GM12878 (cell line): ENCODE results near the gene AP1G2. TPM values are rescaled to one million over a fixed set of nuclear protein-coding genes. Genes with fewer than 3 reads are reported as not detected.
A peak's percentile ranks its signal among the peaks of the same experiment; 100 is the strongest.

Experiments
- BRCA1 ChIP-seq: IDR thresholded peaks from 2 replicates; pipeline ENCODE4 v1.6.1; 2011; ENCODE audit warnings: low read depth, low read length, improper control_type of control experiment
- CREM ChIP-seq: IDR thresholded peaks from 2 replicates; pipeline ENCODE4 v1.6.1; 2014; ENCODE audit warnings: antibody characterized with exemption, low read depth
- CUX1 ChIP-seq: IDR thresholded peaks from 2 replicates; pipeline ENCODE4 v1.6.1; 2012; ENCODE audit warnings: improper control_type of control experiment, low read depth, low read length; ENCODE audit not compliant: insufficient replicate concordance
- EED ChIP-seq: sonication (generic); IDR thresholded peaks from 2 replicates; pipeline ENCODE4 v1.6.1; 2016; ENCODE audit warnings: antibody characterized with exemption, low read depth
- GATAD2B ChIP-seq: fragments of 450-650 bp; conservative IDR thresholded peaks from 2 replicates; pipeline ENCODE4 v1.6.1; 2017; ENCODE audit warnings: low read depth, mild to moderate bottlenecking, moderate library complexity
- HDGF ChIP-seq: fragments of 450-650 bp; IDR thresholded peaks from 2 replicates; pipeline ENCODE4 v1.6.1; 2016; ENCODE audit warnings: antibody characterized with exemption
- HSF1 ChIP-seq: fragments of 150-350 bp; IDR thresholded peaks from 2 replicates; pipeline ENCODE4 v1.6.1; 2014; ENCODE audit warnings: mild to moderate bottlenecking, low read depth, low read length
- IKZF2 ChIP-seq, 2 experiments: fragments of 450-650 bp; IDR thresholded peaks; 2 replicates each; pipeline ENCODE4 v1.6.1; 2017; ENCODE audit warnings: mild to moderate bottlenecking in 2 of 2, moderate library complexity in 2 of 2
- IRF4 ChIP-seq: IDR thresholded peaks from 2 replicates; pipeline ENCODE4 v1.6.1; 2011; ENCODE audit warnings: low read depth, low read length
- MEF2B ChIP-seq: fragments of 450-650 bp; IDR thresholded peaks from 2 replicates; pipeline ENCODE4 v1.6.1; 2018; ENCODE audit warnings: mild to moderate bottlenecking, moderate library complexity; ENCODE audit not compliant: partially characterized antibody, poor library complexity, severe bottlenecking
- MXI1 ChIP-seq: fragments of 150-350 bp; IDR thresholded peaks from 2 replicates; pipeline ENCODE4 v1.6.1; 2011; ENCODE audit warnings: low read depth, mild to moderate bottlenecking, inconsistent platforms, low read length, improper control_type of control experiment
- NFYB ChIP-seq: IDR thresholded peaks from 2 replicates; pipeline ENCODE4 v1.6.1; 2011; ENCODE audit warnings: low read depth, mild to moderate bottlenecking, low read length, improper control_type of control experiment, moderate library complexity; ENCODE audit not compliant: insufficient read depth
- NKRF ChIP-seq: fragments of 450-650 bp; conservative IDR thresholded peaks from 2 replicates; pipeline ENCODE4 v1.6.1; 2017; ENCODE audit warnings: mild to moderate bottlenecking, moderate library complexity
- POLR2AphosphoS2 ChIP-seq: IDR thresholded peaks from 2 replicates; pipeline ENCODE4 v1.6.1; 2011; ENCODE audit warnings: low read depth, mild to moderate bottlenecking, low read length, improper control_type of control experiment, moderate library complexity
- POU2F2 ChIP-seq: IDR thresholded peaks from 3 replicates; pipeline ENCODE4 v1.6.1; 2011; ENCODE audit warnings: low read depth, mild to moderate bottlenecking, low read length, borderline replicate concordance
- RFX5 ChIP-seq: IDR thresholded peaks from 2 replicates; pipeline ENCODE4 v1.6.1; 2011; ENCODE audit warnings: low read depth, low read length, improper control_type of control experiment
- SREBF1 ChIP-seq: IDR thresholded peaks from 2 replicates; pipeline ENCODE4 v1.6.1; 2012; ENCODE audit warnings: mild to moderate bottlenecking, low read length
- SREBF2 ChIP-seq: IDR thresholded peaks from 2 replicates; pipeline ENCODE4 v1.6.1; 2012; ENCODE audit warnings: mild to moderate bottlenecking, low read length
- SUPT20H ChIP-seq: IDR thresholded peaks from 2 replicates; pipeline ENCODE4 v1.6.1; 2011; ENCODE audit warnings: low read depth, mild to moderate bottlenecking, low read length, moderate library complexity, borderline replicate concordance; ENCODE audit not compliant: control insufficient read depth
- TBL1XR1 ChIP-seq: IDR thresholded peaks from 2 replicates; pipeline ENCODE4 v1.6.1; 2012; ENCODE audit warnings: low read depth, low read length, improper control_type of control experiment
- ZNF207 ChIP-seq: fragments of 450-650 bp; IDR thresholded peaks from 2 replicates; pipeline ENCODE4 v1.6.1; 2014; ENCODE audit warnings: antibody characterized with exemption, mild to moderate bottlenecking, borderline replicate concordance
- ZNF217 ChIP-seq: fragments of 450-650 bp; IDR thresholded peaks from 2 replicates; pipeline ENCODE4 v1.6.1; 2017; ENCODE audit warnings: antibody characterized with exemption, mild to moderate bottlenecking
- polyA plus RNA-seq, 11 experiments: library from polyadenylated mRNA; depleted of rRNA in 4 of 11; unstranded in 6 of 11; stranded (reverse) in 5 of 11; fragments of >200 nt; fragmentation: Nextera tagmentation in 4 of 11; fragmentation: Illumina TruSeq in 1 of 11; extraction: Ambion mirVana in 4 of 11; extraction: Trizol in 1 of 11; gene quantifications; 1 replicate in 1 of 11; 2 replicates in 10 of 11; pipeline versions ENCODE4 v1.2.1 to v1.2.3, GENCODE V29; 2011 to 2016; ENCODE audit warnings: inconsistent platforms in 2 of 11, missing spikeins in 2 of 11, low read depth in 1 of 11
- total RNA-seq, 4 experiments: library from RNA; depleted of rRNA in 3 of 4; stranded (reverse); fragments of >200 nt in 3 of 4; fragmentation: Illumina TruSeq in 1 of 4; extraction: Trizol in 1 of 4; gene quantifications; 2 replicates each; pipeline versions ENCODE4 v1.2.1 to v1.2.3, GENCODE V29; 2013 to 2021

The AP1G2 gene
- total and polyA plus RNA-seq, 10 of the 15 experiments (the other 5 are each of a cell fraction or from before 2014, with no cell fraction given): 41.5 to 146 (median 103) TPM

GRCh38 chr14:23555882-23556699 is 11.5 kb downstream of the AP1G2 start, which contains the start of gene THTPA (continued):
- TF ChIP-seq NFYB (no peak), SREBF2 (no peak; the same call in 1 of the 2 replicates), CUX1 (no peak), SUPT20H (no peak), CREM (peak; percentile 79), GATAD2B (peak; percentile 91), MEF2B (peak; percentile 53), POU2F2 (no peak; the same call in 2 of the 3 replicates), HSF1 (no peak), POLR2AphosphoS2 (peak; percentile 63), ZNF207 (peak; percentile 97), MXI1 (peak; percentile 94), TBL1XR1 (0 out of 2 replicates have a peak, but pooled peaks have one; percentile 22), NKRF (peak; percentile 80; the same call in 1 of the 2 replicates), IRF4 (no peak), SREBF1 (peak; percentile 41; the same call in 1 of the 2 replicates), EED (peak; percentile 57), BRCA1 (peak; percentile 73), RFX5 (no peak; the same call in 1 of the 2 replicates), ZNF217 (no peak), HDGF (0 out of 2 replicates have a peak, but pooled peaks have one; percentile 68), IKZF2 (IDR thresholded peaks at IDR 0.05) (peak; percentile 49 to 57; a peak in 3 of 4 replicates)
